HL-60/S4 (cell line): ENCODE measurements around the gene TOX3.

Source experiments
- in situ Hi-C: fragments of 300-500 bp; cut with MboI; formaldehyde crosslinking; loops from 2 replicates; pipeline ENCODE4 v1.14.3; 2022; ENCODE audit warnings: low sequenced_read_pairs

TOX3 gene

DNA sequence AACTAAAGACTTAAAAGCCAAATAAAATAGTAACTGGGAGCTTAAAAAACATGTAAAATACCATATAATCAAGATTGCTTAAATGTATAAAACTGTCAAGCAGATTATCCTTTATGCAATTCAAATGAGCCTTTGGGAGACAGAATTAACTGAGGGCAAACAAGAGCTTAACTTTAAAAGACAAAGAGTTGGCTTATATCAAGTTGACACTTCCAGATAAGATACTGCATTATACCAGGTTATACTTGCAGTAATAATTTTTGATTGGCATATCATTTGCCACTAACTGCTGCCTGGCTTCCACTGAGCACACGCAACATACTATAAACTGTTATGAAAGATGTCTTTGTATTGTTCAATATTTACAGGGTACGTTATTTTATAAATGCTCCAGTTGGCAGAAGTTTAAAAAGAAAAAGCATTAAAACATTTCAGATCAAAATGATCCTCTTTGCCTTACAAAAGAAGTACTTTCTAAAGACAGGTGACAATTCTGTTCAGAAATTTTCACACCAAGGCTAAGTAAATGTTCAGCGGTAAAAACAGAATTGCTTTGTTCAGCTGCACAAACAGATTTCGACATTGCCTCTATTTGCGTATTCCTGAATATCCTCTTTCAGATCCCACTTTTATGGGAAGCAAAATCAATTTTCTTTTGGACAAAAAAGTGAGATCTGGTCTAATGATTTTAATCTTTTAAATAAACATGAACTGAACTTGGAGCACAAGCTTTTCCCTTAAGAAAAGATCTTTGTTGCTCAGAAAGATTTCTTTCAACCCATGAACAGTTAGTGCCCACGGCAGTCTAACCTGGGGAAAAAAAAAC lies 50.7 kb downstream of the TOX3 start:
- in situ Hi-C loops = no loop called here

DNA sequence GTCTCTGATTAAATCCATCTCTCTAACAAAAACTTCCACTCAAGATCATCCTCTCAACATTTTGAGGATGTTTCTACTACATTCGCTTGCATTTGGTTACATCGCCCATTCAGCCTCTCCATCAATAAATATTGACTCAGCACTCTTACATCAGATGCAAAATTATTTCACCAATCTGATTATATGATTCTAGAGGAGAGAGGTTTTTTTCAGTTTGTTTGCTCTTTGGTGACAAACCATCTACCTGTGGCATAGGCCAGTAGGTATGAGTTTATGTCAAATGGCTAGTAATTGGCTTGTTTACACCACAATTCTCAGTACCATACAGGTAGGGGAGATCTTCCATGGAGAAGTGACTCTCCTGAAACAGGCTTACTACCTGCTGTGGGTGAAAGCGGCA lies 52.3 kb downstream of the TOX3 start:
- in situ Hi-C loops = no loop called here

DNA sequence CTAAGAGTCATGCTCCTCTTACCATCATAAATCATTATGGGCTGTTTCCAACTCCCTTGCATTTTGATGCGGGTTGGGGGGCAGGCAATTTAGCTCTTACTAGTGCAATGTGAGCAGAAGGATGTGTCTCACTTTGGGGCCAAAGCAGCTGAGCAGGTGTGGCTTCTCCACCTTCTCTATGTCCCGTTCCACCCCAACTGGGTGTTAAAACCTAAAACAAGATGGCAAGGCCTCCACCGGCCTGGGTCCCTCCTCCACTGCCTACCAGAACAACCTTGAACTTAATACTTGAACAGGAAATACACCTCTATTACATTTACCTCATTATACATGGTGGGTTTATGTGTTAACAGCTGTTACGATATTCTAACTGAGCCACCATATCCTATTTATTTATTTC lies 52.8 kb downstream of the TOX3 start:
- in situ Hi-C loops = no loop called here

- in situ Hi-C loops = no loop called here
Measured at GRCh38 chr16:52492789-52493357, 54.1 kb downstream of the TOX3 start.

DNA sequence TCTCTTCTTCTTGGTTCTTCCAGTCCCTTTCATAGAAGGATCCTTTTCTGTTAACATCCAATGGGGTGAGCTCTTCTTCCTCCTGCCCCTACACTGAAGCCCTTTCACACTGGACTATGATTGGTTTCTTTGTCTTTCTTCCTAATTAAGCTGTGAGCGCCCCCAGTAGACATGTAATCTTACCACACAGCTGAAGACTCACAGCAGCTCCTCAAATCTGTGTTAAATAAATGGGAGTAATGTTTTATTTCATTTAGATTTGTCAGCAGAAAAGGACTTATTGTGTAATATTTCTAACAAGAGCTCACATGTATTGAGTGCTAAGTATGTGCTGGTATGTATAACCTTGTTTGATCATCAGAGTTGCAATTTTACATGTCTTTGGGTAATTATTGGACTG lies 55.7 kb downstream of the TOX3 start:
- in situ Hi-C loops = no loop called here

DNA sequence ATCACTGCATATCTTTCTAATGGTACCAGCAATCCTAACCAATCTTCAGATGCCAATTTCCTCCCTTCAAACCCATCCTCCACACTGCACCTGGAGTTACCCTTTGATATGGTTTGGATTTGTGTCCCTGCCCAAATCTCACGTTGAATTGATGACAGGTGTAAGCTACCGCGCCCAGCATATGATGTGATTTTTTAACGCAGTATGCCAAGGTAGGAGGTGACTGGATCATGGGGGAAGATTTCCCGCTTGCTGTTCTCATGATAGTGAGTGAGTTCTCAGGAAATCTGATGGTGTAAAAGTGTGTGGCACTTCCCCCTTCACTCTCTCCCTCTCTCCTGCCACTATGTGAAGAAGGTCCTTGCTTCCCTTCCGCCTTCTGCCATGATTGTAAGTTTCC lies 57.0 kb downstream of the TOX3 start:
- in situ Hi-C loops = no loop called here

- in situ Hi-C loops = no loop called here
Measured at GRCh38 chr16:52488837-52489289, 58.1 kb downstream of the TOX3 start.

- in situ Hi-C loops = no loop called here
Measured at GRCh38 chr16:52487849-52488457, 59.0 kb downstream of the TOX3 start.

DNA sequence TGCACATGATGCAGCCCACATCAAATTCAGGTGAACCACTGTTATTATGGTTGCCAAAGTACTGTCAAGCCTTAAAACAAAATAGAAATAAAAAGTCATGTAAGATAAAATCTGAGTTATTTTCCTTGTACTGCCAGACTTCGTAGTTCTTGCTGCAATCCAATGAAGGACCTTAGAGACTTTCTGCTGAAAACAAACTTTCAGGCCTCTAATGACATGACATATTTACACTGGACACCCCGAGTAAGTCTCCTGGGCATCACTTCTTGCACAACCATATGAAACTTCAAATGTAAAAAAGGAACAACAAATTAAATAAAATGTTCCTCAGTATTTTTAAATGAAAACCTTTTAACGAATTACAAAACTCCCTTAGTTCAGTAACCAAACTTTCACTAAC lies 66.7 kb downstream of the TOX3 start:
- in situ Hi-C loops = no loop called here

DNA sequence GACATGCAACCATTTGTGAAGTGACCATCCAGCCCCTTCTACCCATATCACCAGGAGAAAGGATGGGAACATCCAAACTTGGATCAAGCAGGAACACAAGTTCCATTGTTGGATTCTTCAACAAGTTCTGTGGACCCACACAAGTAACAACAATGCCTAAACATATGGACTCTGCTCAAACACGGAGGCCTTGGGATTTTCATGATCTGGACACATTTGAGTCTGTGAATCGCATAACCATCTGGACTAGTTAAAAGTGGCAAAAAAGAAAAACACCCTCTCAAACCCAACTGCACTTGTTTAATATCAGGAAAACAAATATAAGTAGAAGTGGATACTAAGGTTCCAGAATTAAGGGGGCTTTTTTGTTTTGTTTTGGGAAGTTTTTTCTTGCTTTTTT lies 70.8 kb downstream of the TOX3 start:
- in situ Hi-C loops = no loop called here

- in situ Hi-C loops = no loop called here
Measured at GRCh38 chr16:52474679-52475078, 72.3 kb downstream of the TOX3 start.

DNA sequence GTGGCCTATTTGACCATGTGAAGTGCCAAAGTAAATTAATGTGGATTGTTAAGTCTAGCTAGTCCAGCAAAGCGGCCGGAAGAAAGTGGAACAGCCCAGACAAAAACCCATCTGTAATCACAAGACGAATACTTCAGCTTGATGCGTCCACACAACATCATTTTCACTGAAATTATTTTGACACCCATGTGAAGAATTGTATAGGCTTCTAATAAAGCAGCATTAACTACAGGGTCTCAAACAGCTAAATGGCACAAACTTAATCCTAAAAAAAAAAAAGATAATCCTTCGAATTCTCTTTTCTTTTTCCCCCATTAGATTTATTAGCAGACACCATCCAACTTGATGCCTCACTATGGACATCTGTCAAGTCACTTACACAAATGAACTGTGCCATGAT lies 73.8 kb downstream of the TOX3 start:
- in situ Hi-C loops = no loop called here

GRCh38 chr16:52471650-52472370 lies 75.1 kb downstream of the TOX3 start:
- in situ Hi-C loops = no loop called here

- in situ Hi-C loops = no loop called here
Measured at GRCh38 chr16:52470585-52470984, 76.4 kb downstream of the TOX3 start.

DNA sequence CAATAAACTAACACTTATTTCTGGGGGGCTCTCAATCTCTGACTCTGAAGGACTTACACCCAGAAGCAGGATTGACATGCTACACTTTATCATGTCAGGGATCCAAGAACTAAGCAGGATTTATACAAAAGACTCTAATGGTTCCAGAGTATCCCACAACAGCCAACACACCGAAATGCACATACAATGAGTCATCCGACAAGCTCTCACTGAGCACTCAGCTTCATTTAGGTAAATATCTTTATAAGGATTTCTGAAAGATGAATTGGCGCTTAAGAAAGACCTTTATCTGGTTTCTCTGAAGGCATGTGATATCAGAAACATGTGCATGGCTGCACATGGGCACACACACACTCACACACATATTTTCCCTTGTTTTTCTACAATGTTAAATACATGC lies 77.2 kb downstream of the TOX3 start:
- in situ Hi-C loops = no loop called here

DNA sequence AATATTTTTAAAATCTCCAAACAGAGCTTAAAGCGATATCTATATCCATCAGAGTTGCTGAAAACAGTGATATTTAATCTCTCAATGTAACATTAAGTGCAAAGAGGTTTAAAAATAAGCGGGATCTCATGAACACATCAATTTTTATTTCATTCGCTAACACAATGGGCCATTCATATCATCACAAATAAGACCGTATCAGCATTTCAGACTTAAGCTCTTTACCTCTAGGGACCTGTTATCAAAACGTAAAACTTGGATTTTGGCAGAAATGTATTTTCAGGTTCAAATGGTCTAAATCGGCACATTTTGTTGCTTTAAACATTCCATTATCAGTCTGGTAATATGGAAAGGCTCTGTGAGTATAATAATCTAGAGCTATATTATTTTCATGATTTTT lies 77.9 kb downstream of the TOX3 start:
- in situ Hi-C loops = no loop called here

DNA sequence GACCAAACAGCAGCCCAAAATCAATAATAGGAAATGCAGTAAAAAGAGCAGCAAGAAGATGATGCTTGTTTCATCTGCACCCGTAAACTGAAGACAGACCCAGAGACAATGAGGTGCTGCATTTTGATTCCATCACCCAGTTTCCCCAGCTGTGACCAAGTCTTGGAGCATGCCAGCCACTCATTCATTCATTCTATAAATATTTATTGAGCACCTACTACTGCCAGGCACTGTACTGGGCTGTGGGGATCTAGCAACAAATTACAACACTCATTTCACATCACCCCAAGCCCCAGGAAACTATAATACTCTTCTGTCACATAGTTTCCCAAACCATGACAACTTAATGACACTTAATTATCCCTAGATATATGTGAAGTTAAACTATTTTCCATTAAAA lies 79.2 kb downstream of the TOX3 start:
- in situ Hi-C loops = no loop called here

GRCh38 chr16:52466994-52467393 lies 79.9 kb downstream of the TOX3 start:
- in situ Hi-C loops = no loop called here

DNA sequence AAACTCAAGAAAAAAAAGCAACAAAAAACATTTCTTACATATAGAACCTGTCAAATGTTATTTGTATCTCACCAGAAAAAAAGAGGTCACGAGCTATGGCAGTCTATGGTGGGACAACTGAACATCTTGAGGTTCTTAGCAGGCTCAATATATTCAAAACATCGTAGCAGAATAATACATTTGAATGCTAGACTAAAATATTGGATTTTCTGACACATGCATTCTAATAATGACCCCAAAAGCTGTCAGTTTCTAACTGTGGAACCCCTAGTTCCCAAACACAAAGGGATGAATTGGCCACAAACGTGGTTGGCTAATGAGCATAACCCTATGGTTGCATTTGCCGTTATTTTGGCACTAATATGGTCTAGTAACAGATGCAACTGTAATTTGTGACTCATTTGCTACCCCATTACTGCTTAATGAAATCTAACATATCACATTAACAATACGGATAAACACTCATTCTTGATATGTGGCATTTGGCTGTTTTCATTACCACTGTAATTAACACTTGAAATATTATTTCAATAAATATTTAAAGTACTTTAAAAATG lies 81.2 kb downstream of the TOX3 start:
- in situ Hi-C loops = no loop called here

- in situ Hi-C loops = no loop called here
Measured at GRCh38 chr16:52463904-52464303, 83.0 kb downstream of the TOX3 start.

DNA sequence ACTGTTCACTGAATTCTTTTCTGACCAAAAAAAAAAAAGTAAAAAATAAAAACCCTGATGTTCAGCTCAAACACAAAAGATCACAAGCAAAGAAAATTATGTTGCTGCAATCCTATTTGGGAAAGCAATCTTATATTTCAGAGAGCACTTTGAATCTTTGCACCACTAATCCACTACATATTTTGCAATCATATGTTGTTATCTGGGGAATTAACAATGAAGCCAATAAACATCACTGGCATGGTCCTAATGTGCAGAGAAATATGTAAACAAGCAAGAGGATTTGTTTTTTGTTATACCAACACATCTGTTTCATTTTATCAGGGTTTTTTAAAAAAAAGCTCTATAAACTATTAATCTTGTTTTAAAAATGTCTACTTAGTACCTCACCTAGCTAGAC lies 84.1 kb downstream of the TOX3 start:
- in situ Hi-C loops = no loop called here
